ENCODE data around the gene COG5.

DNA sequence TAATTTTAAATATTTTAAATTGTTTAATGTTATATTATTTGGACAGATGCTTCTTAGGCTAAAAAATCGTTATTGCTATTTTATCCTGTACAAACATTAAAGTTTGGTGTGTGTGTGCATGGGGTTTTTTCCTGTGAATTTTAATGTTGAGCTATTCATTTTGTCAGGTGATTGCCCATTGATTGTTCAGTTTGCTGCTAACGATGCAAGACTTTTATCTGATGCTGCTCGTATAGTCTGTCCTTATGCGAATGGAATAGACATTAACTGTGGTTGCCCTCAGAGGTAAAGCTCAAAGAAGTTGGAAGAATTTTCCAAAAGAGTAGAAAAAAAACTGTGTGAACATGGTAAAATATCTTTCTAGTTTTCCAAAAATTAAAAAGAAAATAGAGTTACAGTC lies 9.8 kb upstream of the COG5 start:
- no peak for TF ChIP-seq CTCF (IDR thresholded peaks at IDR 0.05)
- TF ChIP-seq POLR2A (IDR thresholded peaks at IDR 0.05): no peak
